Sciatic nerve (tissue), 2 donors: Measurements from ENCODE around the gene C4B. TPM values are rescaled to one million over a fixed set of nuclear protein-coding genes. Genes with fewer than 3 reads are reported as not detected.
A peak's percentile ranks its signal among the peaks of the same experiment; 100 is the strongest.
"Not testable (repeated sequence)": the region's sequence is repeated elsewhere in the genome, so short reads cannot be mapped to it uniquely, and the experiment has no call there.

ENCODE experiments used
- ATAC-seq: fragments of 200-7000 bp; cut with Tn5 transposase; one replicate; pipeline ENCODE4 v1.9.1; 2020; ENCODE audit warnings: mild to moderate bottlenecking, moderate library complexity
- DNase-seq: peaks from one replicate; pipeline ENCODE4 v3.0.0-alpha.2; 2020; ENCODE audit warnings: low spot score
- intact Hi-C: fragments of 100-400 bp; cut with DNase I; formaldehyde crosslinking; loops from one replicate; pipeline ENCODE4 v1.14.2; 2022
- total RNA-seq: library from RNA; stranded (reverse); fragmentation: NEBNext Ultra II Directional; extraction: Animal tissue kit (Norgen Biotek cat#: 25700); gene quantifications from one replicate; pipeline ENCODE4 v1.2.1, GENCODE V29; 2021
- donor health status: DM: no; HTN: no; CAD: no.
- donor health status: DM: no; HTN: no; CAD: no.

Gene C4B
- total RNA-seq, 1 donor from 2014 or later: 392 TPM

- ATAC-seq (no peak), DNase-seq (no peak)
- intact Hi-C loops: no loop called here
Observed at GRCh38 chr6:31979238-31979898, 35.2 kb upstream of the C4B start.

- ATAC-seq, DNase-seq, intact Hi-C loops: not testable (repeated sequence)
Observed at GRCh38 chr6:31980195-31980876, 34.3 kb upstream of the C4B start.

GRCh38 chr6:31980998-31981397 lies 33.6 kb upstream of the C4B start:
- ATAC-seq: peak; percentile 7
- intact Hi-C loops, DNase-seq: not testable (repeated sequence)

GRCh38 chr6:31981744-31982143 lies 32.9 kb upstream of the C4B start, which contains the start of gene C4A:
Gene C4A, plus strand, starts transcription at chr6:31982057. Its CDS starts 51 bp downstream, at chr6:31982108.
- DNase-seq, intact Hi-C loops: not testable (repeated sequence)
- peak; percentile 90 for ATAC-seq

- ATAC-seq, DNase-seq, intact Hi-C loops: not testable (repeated sequence)
Observed at GRCh38 chr6:31989363-31989762, 25.2 kb upstream of the C4B start.

- DNase-seq, intact Hi-C loops, ATAC-seq: not testable (repeated sequence)
Observed at GRCh38 chr6:31994421-31994820, 20.2 kb upstream of the C4B start.

GRCh38 chr6:31996385-31996784 lies 18.2 kb upstream of the C4B start:
- peak; percentile 61 for DNase-seq
- ATAC-seq, intact Hi-C loops: not testable (repeated sequence)

GRCh38 chr6:32002546-32003268 lies 11.9 kb upstream of the C4B start:
- intact Hi-C loops, DNase-seq: not testable (repeated sequence)
- peak; percentile 46 for ATAC-seq

- ATAC-seq, intact Hi-C loops, DNase-seq: not testable (repeated sequence)
Observed at GRCh38 chr6:32003301-32003700, 11.3 kb upstream of the C4B start.

GRCh38 chr6:32004393-32004792 lies 10.2 kb upstream of the C4B start:
- intact Hi-C loops, DNase-seq, ATAC-seq: not testable (repeated sequence)

GRCh38 chr6:32004864-32005537 lies 9.6 kb upstream of the C4B start:
- not testable (repeated sequence) for ATAC-seq

GRCh38 chr6:32005538-32005880 lies 9.1 kb upstream of the C4B start:
- peak; percentile 44 for DNase-seq
- ATAC-seq, intact Hi-C loops: not testable (repeated sequence)

More at GRCh38 chr6:32004864-32005537, 9.6 kb upstream of the C4B start:
- intact Hi-C loops: not testable (repeated sequence)
- peak; percentile 33 for DNase-seq

- intact Hi-C loops, ATAC-seq: not testable (repeated sequence)
- DNase-seq: peak; percentile 43
Observed at GRCh38 chr6:32005991-32006529, 8.5 kb upstream of the C4B start.

GRCh38 chr6:32007086-32007485 lies 7.5 kb upstream of the C4B start:
- ATAC-seq, intact Hi-C loops: not testable (repeated sequence)
- peak; percentile 36 for DNase-seq

GRCh38 chr6:32008037-32008436 lies 6.6 kb upstream of the C4B start:
- intact Hi-C loops, ATAC-seq: not testable (repeated sequence)

GRCh38 chr6:32008616-32009015 lies 6.0 kb upstream of the C4B start:
- peak; percentile 35 for DNase-seq
- intact Hi-C loops, ATAC-seq: not testable (repeated sequence)

More at GRCh38 chr6:32008037-32008436, 6.6 kb upstream of the C4B start:
- not testable (repeated sequence) for DNase-seq

GRCh38 chr6:32009537-32009936 lies 5.1 kb upstream of the C4B start:
- intact Hi-C loops, ATAC-seq, DNase-seq: not testable (repeated sequence)

- intact Hi-C loops, ATAC-seq: not testable (repeated sequence)
- peak; percentile 52 for DNase-seq
Observed at GRCh38 chr6:32010856-32011530, 3.6 kb upstream of the C4B start.
